Esophagus squamous epithelium (tissue), 5 donors: ENCODE measurements around the gene TULP4. TPM values are rescaled to one million over a fixed set of nuclear protein-coding genes. Genes with fewer than 3 reads are reported as not detected.
"Not testable (repeated sequence)": the region's sequence is repeated elsewhere in the genome, so short reads cannot be mapped to it uniquely, and the experiment has no call there.

Source experiments
- DNase-seq: peaks from one replicate; lab custom pipeline; 2025; lab: John Stamatoyannopoulos, UW
- H3K27ac ChIP-seq, 4 donors: fragments of 200-600 bp; sonication (generic); one replicate each; pipeline ENCODE4 v1.5.1; 2016 to 2019; ENCODE audit warnings: mild to moderate bottlenecking in 1 of 4
- H3K27me3 ChIP-seq, 4 donors: fragments of 200-600 bp; sonication (generic); 1 replicate in 3 of 4; 2 replicates in 1 of 4; pipeline versions ENCODE4 v1.5.1 to v1.6.0; 2017 to 2021; ENCODE audit warnings: antibody characterized with exemption in 1 of 4
- H3K36me3 ChIP-seq, 3 donors: fragments of 200-600 bp; sonication (generic); one replicate each; pipeline ENCODE4 v1.5.1; 2016 to 2019
- H3K4me1 ChIP-seq, 3 donors: fragments of 200-600 bp; sonication (generic); one replicate each; pipeline ENCODE4 v1.5.1; 2017 to 2019
- H3K4me3 ChIP-seq, 4 donors: fragments of 200-600 bp; sonication (generic); 1 replicate in 3 of 4; 2 replicates in 1 of 4; pipeline ENCODE4 v1.5.1; 2016 to 2019; ENCODE audit warnings: mild to moderate bottlenecking in 2 of 4, moderate library complexity in 1 of 4
- H3K9me3 ChIP-seq, 3 donors: fragments of 200-600 bp; sonication (generic); one replicate each; pipeline ENCODE4 v1.5.1; 2016 to 2019
- POLR2A ChIP-seq, 4 donors: fragments of 450-650 bp; IDR thresholded peaks; one replicate each; pipeline ENCODE4 v1.6.1; 2017; ENCODE audit warnings: antibody characterized with exemption in 4 of 4, mild to moderate bottlenecking in 4 of 4, moderate library complexity in 3 of 4
- WGBS, 2 donors: methylation state at CpG; one replicate each; pipeline ENCODE4 v1.1.5; 2018; 5-methylcytosine and 5-hydroxymethylcytosine counted together
- intact Hi-C: fragments of 100-400 bp; cut with DNase I; formaldehyde crosslinking; loops from one replicate; pipeline ENCODE4 v1.15.0; 2022
- total RNA-seq, 4 donors: library from RNA; depleted of rRNA; stranded (reverse); fragments of >200 nt; gene quantifications; one replicate each; pipeline ENCODE4 v1.1.0, GENCODE V29; 2016
- TF ChIP-seq, protein P1 (sequence below), 6 experiments: fragments of 450-650 bp in 4 of 6; fragments of 200-600 bp in 2 of 6; sonication (generic) in 2 of 6; IDR thresholded peaks; one replicate each; pipeline ENCODE4 v1.5.1; 2016 to 2019; ENCODE audit warnings: antibody characterized with exemption in 6 of 6, mild to moderate bottlenecking in 4 of 6, moderate library complexity in 4 of 6
- donor health status: DM: yes; HTN: yes; CAD: no.

TULP4 gene
- total RNA-seq, 4 donors from 2014 or later = 50.9 to 104 (median 59.2) TPM

DNA sequence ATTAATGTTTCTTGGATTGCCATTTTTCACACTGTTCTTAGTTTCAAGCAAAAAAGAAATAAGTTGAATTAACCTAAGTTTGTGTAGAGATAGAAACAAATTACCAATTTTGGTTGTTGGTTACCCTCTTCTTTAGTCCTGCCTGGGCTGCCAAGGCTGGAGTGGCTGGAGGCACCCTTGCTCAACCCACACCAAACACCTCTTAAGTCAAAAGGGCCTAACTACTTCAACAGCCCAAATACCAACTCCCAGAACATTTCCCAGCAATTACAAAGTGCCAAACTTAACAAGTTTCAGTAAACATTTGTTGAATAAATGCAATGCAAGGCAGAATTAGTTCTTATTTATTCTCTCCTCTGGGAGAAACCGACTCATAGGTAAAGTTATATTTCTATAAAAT is 209.5 kb downstream of the TULP4 start:
- 87 to 90% methylated on average over 1 of the region's 1 CpG for WGBS, 2 donors
- TF ChIP-seq, protein P1, sequence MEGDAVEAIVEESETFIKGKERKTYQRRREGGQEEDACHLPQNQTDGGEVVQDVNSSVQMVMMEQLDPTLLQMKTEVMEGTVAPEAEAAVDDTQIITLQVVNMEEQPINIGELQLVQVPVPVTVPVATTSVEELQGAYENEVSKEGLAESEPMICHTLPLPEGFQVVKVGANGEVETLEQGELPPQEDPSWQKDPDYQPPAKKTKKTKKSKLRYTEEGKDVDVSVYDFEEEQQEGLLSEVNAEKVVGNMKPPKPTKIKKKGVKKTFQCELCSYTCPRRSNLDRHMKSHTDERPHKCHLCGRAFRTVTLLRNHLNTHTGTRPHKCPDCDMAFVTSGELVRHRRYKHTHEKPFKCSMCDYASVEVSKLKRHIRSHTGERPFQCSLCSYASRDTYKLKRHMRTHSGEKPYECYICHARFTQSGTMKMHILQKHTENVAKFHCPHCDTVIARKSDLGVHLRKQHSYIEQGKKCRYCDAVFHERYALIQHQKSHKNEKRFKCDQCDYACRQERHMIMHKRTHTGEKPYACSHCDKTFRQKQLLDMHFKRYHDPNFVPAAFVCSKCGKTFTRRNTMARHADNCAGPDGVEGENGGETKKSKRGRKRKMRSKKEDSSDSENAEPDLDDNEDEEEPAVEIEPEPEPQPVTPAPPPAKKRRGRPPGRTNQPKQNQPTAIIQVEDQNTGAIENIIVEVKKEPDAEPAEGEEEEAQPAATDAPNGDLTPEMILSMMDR (IDR thresholded peaks at IDR 0.05) = no peak
- no peak for TF ChIP-seq POLR2A (IDR thresholded peaks at IDR 0.05)

DNA sequence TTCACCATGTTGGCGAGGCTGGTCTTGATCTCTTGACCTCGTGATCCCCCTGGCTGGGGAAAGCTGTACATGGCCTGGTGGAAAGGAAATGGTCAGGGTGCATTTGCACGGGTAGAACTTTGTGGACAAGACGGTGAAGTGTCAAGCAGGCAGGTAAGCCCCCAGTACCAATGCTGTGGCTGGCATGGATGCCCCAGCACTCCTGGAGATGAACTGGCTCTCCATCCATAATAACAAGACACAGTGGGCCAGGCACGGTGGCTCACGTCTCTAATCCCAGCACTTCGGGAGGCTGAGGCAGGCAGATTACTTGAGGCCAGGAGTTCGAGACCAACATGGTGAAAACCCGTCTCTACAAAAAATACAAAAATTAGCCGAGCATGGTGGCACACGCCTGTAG is 210.4 kb downstream of the TULP4 start:
- intact Hi-C loops = no loop called here
- H3K36me3 ChIP-seq = no peaks in the 10 kb centered on the region
- TF ChIP-seq, protein P1 (IDR thresholded peaks at IDR 0.05) = no peak
- TF ChIP-seq POLR2A (IDR thresholded peaks at IDR 0.05) = no peak

More for the DNA sequence above, 209.5 kb downstream of the TULP4 start:
- H3K4me1 ChIP-seq = peaks cover 6 to 14% (median 8%) of the 10 kb centered on the region in 3 donors
- no peaks in the 10 kb centered on the region for H3K36me3 ChIP-seq
- H3K27me3 ChIP-seq = peaks cover 0 to 76% (median 2%) of the 10 kb centered on the region in 4 donors
- DNase-seq = no peak
- H3K9me3 ChIP-seq = no peaks in the 10 kb centered on the region
- intact Hi-C loops = no loop called here
- H3K27ac ChIP-seq = no peak overlapping the region
- no peak overlapping the region for H3K4me3 ChIP-seq

DNA sequence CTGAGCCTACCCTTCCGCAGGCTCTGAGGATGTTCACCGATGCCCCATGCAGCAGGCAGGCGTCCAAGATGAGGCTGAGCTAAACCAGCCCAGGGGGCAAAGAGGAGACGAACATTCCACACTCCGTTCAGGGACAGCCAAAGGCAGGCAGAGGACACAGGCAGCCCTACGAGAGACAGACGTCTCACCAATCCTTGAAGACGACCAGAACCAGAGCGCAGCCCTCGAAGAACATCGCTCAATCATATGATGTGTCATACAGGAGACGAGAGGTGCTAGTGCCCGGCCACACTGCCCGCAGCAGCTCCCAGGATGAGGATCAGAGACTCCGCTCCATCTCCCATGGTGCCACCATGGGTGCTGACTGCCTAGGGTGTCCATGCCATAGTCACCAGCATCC is 212.0 kb downstream of the TULP4 start:
- peaks cover 0 to 13% (median 0%) of the 10 kb centered on the region in 3 donors for H3K9me3 ChIP-seq
- DNase-seq = no peak
- no peak overlapping the region for H3K27ac ChIP-seq
- H3K4me1 ChIP-seq = no peaks in the 10 kb centered on the region
- no peak overlapping the region for H3K4me3 ChIP-seq
- TF ChIP-seq POLR2A (IDR thresholded peaks at IDR 0.05) = no peak
- TF ChIP-seq, protein P1 (IDR thresholded peaks at IDR 0.05) = no peak
- intact Hi-C loops = no loop called here
- 89 to 92% methylated on average over 11 to 14 of the region's 15 CpGs for WGBS, 2 donors
- H3K36me3 ChIP-seq = no peaks in the 10 kb centered on the region
- peaks cover 0 to 67% (median 0%) of the 10 kb centered on the region in 4 donors for H3K27me3 ChIP-seq

More for the DNA sequence above, 210.4 kb downstream of the TULP4 start:
- no peak overlapping the region for H3K4me3 ChIP-seq
- H3K9me3 ChIP-seq = peaks cover 0 to 7% (median 0%) of the 10 kb centered on the region in 3 donors
- peaks cover 0 to 68% (median under 1%) of the 10 kb centered on the region in 4 donors for H3K27me3 ChIP-seq
- H3K4me1 ChIP-seq = peaks cover 6 to 12% (median 8%) of the 10 kb centered on the region in 3 donors
- DNase-seq = no peak
- WGBS, 2 donors = 86 to 87% methylated on average over 8 to 9 of the region's 11 CpGs
- H3K27ac ChIP-seq = no peak overlapping the region

DNA sequence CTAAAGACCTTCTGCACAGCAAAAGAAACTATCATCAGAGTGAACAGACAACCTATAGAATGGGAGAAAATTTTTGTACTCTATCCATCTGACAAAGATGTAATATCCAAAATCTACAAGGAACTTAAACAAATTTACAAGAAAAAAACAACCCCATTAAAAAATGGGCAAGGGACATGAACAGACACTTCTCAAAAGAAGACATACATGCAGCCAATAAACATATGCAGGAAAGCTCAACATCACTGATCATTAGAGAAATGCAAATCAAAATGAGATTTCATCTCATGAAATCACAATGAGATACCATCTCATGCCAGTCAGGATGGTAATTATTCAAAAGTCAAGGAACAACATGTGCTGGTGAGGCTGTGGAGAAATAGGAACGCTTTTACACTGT is 215.6 kb downstream of the TULP4 start:
- H3K36me3 ChIP-seq, intact Hi-C loops, DNase-seq, H3K4me3 ChIP-seq, H3K27ac ChIP-seq, H3K4me1 ChIP-seq: not testable (repeated sequence)
- Histone ChIP-seq H3K27me3 (peaks cover 0 to 43% (median 0%) of the 10 kb centered on the region in 4 donors), H3K9me3 (peaks cover 0 to 13% (median 0%) of the 10 kb centered on the region in 3 donors)
- whole genome bisulfite sequencing, 2 donors = 80 to 100% methylated on average over 1 of the region's 1 CpG

DNA sequence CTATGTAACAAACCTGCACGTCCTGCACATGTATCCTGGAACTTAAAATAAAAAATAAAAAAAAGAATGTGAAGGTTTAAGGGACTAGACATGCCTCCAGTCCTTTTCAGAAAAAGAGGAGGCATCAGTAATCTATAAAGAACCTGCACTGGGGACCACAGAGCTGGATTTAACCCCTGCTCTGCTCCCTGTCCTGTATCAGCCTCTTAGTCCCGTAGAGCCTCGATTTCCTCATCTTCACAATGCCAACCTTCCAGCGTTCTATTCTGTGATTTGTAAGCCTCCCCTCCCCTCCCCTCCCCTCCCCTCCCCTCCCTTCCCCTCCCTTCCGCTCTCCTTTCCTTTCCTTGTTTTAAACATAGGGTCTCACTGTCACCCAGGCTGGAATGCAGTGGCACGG is 216.6 kb downstream of the TULP4 start:
- Histone ChIP-seq H3K27me3 (peaks cover 0 to 35% (median 0%) of the 10 kb centered on the region in 4 donors), H3K27ac (no peak overlapping the region), H3K4me1 (no peaks in the 10 kb centered on the region), H3K4me3 (no peak overlapping the region), H3K9me3 (peaks cover 0 to 13% (median 0%) of the 10 kb centered on the region in 3 donors), H3K36me3 (no peaks in the 10 kb centered on the region)
- whole genome bisulfite sequencing, 2 donors = 78 to 80% methylated on average over 6 of the region's 6 CpGs
- no peak for TF ChIP-seq POLR2A (IDR thresholded peaks at IDR 0.05)
- TF ChIP-seq, protein P1 (IDR thresholded peaks at IDR 0.05) = no peak
- intact Hi-C loops = no loop called here
- DNase-seq = no peak
